GM12864 (cell line): ENCODE results near the gene DPH3.

ENCODE experiments used
- DNase-seq: peaks from one replicate; pipeline ENCODE4 v3.0.0-alpha.2; 2011; ENCODE audit warnings: low read depth
- H3K4me3 ChIP-seq: 2 replicates; pipeline ENCODE4 v1.5.1; 2011; ENCODE audit warnings: mild to moderate bottlenecking, low read depth, low read length, control low read depth
- TF ChIP-seq, protein P1 (sequence below): IDR thresholded peaks from 2 replicates; pipeline ENCODE4 v1.5.1; 2011; ENCODE audit warnings: low read depth, mild to moderate bottlenecking, moderate library complexity, low read length, control low read depth, inconsistent platforms; ENCODE audit errors: missing control alignments

DPH3 gene

GRCh38 chr3:16290827-16291196 is 26.1 kb upstream of the DPH3 start:
- TF ChIP-seq, protein P1, sequence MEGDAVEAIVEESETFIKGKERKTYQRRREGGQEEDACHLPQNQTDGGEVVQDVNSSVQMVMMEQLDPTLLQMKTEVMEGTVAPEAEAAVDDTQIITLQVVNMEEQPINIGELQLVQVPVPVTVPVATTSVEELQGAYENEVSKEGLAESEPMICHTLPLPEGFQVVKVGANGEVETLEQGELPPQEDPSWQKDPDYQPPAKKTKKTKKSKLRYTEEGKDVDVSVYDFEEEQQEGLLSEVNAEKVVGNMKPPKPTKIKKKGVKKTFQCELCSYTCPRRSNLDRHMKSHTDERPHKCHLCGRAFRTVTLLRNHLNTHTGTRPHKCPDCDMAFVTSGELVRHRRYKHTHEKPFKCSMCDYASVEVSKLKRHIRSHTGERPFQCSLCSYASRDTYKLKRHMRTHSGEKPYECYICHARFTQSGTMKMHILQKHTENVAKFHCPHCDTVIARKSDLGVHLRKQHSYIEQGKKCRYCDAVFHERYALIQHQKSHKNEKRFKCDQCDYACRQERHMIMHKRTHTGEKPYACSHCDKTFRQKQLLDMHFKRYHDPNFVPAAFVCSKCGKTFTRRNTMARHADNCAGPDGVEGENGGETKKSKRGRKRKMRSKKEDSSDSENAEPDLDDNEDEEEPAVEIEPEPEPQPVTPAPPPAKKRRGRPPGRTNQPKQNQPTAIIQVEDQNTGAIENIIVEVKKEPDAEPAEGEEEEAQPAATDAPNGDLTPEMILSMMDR, result no peak
- no peak for DNase-seq
- no peak overlapping the region for H3K4me3 ChIP-seq

- no peak overlapping the region for H3K4me3 ChIP-seq
- TF ChIP-seq, protein P1, result peak; percentile 68
- DNase-seq, result no peak
These were observed 25.5 kb upstream of the DPH3 start for GRCh38 chr3:16290007-16290826.

DNA sequence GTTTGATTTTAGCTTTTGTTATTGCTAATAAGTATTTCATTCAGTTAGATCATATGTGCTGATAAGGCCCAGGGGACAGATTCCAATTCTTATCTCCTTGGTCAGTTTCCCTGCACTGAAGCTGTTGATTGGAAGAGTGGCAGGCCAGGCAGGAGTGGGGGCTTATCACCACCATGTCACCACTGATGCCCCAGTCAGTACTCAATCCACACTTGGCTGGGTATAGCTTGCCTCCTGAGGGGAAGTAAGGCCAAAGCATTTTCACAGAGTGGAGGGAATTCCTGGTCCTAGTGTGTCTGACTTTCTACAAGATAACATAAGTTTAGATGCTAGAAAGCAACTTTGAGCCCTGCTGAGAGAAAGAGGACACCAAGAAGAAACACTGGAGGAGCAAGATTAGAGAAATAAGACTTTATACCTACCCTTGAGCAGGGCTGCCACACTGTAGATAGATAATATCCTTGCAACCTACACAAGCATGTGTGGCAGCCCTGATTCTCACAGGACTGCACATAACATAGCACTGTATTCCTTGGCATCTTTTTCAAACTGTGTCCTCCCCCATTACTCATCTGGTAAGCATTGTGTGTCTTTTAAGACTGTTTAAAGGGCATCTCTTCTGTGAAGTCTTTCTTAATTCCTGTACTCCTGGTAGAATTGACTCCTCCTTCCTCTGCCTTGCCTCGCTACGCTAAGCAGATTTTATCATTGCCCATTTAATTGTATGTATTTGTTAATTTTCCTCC is 24.6 kb upstream of the DPH3 start:
- TF ChIP-seq, protein P1, result no peak
- no peak for DNase-seq
- H3K4me3 ChIP-seq, result no peak overlapping the region

- TF ChIP-seq, protein P1, result no peak
- H3K4me3 ChIP-seq, result no peak overlapping the region
- DNase-seq, result no peak
These were observed 23.9 kb upstream of the DPH3 start for GRCh38 chr3:16288664-16289063.

- no peak for DNase-seq
- TF ChIP-seq, protein P1, result no peak
- H3K4me3 ChIP-seq, result no peak overlapping the region; the same call in 1 of the 2 replicates
These were observed 22.2 kb upstream of the DPH3 start for GRCh38 chr3:16286751-16287543.

DNA sequence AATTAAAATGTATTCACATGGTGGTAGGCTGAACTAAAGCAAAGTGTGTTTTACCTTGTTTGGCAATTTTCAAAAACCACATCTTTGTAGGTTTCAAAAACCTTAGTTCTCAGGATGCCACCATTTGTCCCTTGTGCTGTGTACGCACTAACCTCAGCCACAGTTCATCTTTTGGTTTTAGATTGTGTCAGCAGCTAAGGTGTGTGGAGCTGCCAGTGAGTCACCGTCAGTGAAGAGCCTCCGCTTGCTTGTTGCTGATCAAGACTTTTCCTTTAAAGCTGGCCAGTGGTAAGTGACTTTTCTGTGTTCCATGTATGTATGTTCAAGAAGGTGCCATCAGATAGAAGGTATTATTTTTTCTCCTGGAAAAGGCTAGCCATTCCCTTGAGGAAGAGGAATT is 21.4 kb upstream of the DPH3 start:
- DNase-seq, result no peak
- TF ChIP-seq, protein P1, result no peak
- no peak overlapping the region; the same call in 1 of the 2 replicates for H3K4me3 ChIP-seq
